WERI-Rb-1 (cell line): Measurements from ENCODE around the gene TNS1.

ENCODE experiments used
- DNase-seq: peaks from one replicate; pipeline ENCODE4 v3.0.0-alpha.2; 2020
- H3K27ac ChIP-seq: fragments of 250-450 bp; sonication (Bioruptor Pico); 2 replicates; pipeline ENCODE4 v1.5.1; 2020; ENCODE audit warnings: mild to moderate bottlenecking, moderate library complexity
- H3K27me3 ChIP-seq: fragments of 250-450 bp; sonication (Bioruptor Pico); 2 replicates; pipeline ENCODE4 v1.5.1; 2021; ENCODE audit warnings: mild to moderate bottlenecking, low read depth, moderate library complexity; ENCODE audit not compliant: insufficient read depth, severe bottlenecking
- H3K36me3 ChIP-seq: fragments of 250-450 bp; sonication (Bioruptor Pico); 2 replicates; pipeline ENCODE4 v1.5.1; 2020; ENCODE audit warnings: mild to moderate bottlenecking, moderate library complexity
- H3K4me3 ChIP-seq: 2 replicates; pipeline ENCODE4 v1.5.1; 2011; ENCODE audit warnings: low read depth, mild to moderate bottlenecking, control low read depth, low read length
- H3K9me3 ChIP-seq: fragments of 250-450 bp; sonication (Bioruptor Pico); 2 replicates; pipeline ENCODE4 v1.5.1; 2021; ENCODE audit warnings: mild to moderate bottlenecking, moderate library complexity; ENCODE audit not compliant: severe bottlenecking
- TF ChIP-seq, protein P1 (sequence below): IDR thresholded peaks from 2 replicates; pipeline ENCODE4 v1.5.1; 2011; ENCODE audit warnings: low read depth, mild to moderate bottlenecking, control low read depth, inconsistent platforms, low read length

The TNS1 gene

DNA sequence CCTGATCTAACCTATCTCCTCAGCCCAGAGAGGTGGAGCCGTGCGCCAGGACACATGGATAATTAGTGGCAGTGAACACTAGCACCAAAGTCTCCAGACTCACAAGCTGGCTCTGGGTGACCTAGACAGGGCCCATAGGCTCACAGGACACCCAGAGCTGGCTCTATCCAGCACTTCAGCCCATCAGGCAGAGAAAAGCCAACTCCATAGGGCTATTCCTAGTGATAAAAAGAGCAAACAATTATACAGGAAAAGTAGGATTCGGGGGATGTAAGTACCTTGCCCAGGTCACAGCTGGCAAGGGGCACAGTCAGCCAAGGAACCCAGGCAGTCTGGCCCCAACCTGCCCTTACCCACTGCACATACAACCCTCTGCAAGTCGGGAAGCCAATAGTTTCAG, 178.6 kb downstream of the TNS1 start:
- no peaks in the 10 kb centered on the region for H3K27me3 ChIP-seq
- no peak overlapping the region for H3K4me3 ChIP-seq
- TF ChIP-seq, protein P1, sequence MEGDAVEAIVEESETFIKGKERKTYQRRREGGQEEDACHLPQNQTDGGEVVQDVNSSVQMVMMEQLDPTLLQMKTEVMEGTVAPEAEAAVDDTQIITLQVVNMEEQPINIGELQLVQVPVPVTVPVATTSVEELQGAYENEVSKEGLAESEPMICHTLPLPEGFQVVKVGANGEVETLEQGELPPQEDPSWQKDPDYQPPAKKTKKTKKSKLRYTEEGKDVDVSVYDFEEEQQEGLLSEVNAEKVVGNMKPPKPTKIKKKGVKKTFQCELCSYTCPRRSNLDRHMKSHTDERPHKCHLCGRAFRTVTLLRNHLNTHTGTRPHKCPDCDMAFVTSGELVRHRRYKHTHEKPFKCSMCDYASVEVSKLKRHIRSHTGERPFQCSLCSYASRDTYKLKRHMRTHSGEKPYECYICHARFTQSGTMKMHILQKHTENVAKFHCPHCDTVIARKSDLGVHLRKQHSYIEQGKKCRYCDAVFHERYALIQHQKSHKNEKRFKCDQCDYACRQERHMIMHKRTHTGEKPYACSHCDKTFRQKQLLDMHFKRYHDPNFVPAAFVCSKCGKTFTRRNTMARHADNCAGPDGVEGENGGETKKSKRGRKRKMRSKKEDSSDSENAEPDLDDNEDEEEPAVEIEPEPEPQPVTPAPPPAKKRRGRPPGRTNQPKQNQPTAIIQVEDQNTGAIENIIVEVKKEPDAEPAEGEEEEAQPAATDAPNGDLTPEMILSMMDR = no peak
- H3K36me3 ChIP-seq = no peaks in the 10 kb centered on the region
- DNase-seq = no peak
- no peaks in the 10 kb centered on the region for H3K9me3 ChIP-seq
- no peak overlapping the region for H3K27ac ChIP-seq

DNA sequence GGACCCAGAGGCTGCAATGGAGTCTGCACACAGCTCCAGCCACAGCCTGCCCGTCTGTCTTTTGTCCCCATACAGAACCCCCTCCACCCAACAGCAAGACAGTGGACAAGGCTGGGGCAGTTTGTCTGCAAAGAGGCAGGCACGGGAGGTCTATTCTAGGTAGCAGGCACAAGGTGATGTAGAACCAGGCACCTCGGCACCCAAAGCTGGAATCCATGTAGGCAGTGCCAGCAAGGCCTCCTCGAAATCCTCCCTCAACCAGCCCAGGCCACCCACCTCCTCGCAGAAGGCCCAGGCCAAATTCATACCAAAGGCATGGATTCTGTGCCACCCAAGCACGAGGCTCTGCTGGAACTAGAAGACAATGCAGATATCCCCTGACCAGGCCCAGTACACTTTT, 179.2 kb downstream of the TNS1 start:
- TF ChIP-seq, protein P1 = no peak
- H3K27ac ChIP-seq = no peak overlapping the region
- H3K4me3 ChIP-seq = no peak overlapping the region
- no peaks in the 10 kb centered on the region for H3K9me3 ChIP-seq
- no peak for DNase-seq
- H3K27me3 ChIP-seq = no peaks in the 10 kb centered on the region
- no peaks in the 10 kb centered on the region for H3K36me3 ChIP-seq

- H3K27me3 ChIP-seq = no peaks in the 10 kb centered on the region
- DNase-seq = no peak
These were observed 180.2 kb downstream of the TNS1 start for GRCh38 chr2:217822296-217823252.

DNA sequence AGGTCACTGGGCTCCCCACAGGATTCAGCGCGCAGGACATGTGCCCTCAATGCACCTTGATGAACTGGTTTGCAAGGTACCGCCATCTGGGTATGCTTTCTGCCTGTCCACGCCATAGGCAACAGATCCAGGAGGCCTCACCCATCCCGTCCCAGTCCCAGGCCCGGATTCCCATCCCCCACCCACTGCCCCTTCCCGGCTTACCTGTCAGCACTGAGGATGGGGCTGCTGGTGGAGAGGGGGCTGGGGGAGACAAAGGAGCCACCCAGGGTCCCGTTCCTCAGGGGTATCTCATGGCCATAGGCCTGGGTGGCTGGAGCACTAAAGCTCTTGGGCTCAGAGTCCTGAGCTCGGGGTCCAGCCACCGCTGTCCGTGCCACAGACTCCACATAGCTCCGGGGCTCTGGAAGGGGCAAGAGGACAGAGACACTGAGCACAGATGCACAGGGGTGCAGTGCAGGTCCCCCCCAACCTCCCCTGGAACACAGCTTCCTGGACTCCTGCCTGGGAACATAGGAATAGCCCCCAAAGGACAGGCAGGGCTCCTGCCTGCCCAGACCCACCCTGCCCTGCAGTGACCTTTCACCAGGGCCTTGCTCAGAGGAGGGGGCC, 181.2 kb downstream of the TNS1 start:
- no peaks in the 10 kb centered on the region for H3K36me3 ChIP-seq
- no peak overlapping the region for H3K27ac ChIP-seq
- TF ChIP-seq, protein P1 = no peak
- no peak overlapping the region for H3K4me3 ChIP-seq
- H3K9me3 ChIP-seq = no peaks in the 10 kb centered on the region
- H3K27me3 ChIP-seq = no peaks in the 10 kb centered on the region
- no peak for DNase-seq

More at GRCh38 chr2:217822296-217823252, 180.2 kb downstream of the TNS1 start:
- no peak overlapping the region for H3K4me3 ChIP-seq
- TF ChIP-seq, protein P1 = peak; percentile 40
- no peak overlapping the region for H3K27ac ChIP-seq
- no peaks in the 10 kb centered on the region for H3K9me3 ChIP-seq
- H3K36me3 ChIP-seq = no peaks in the 10 kb centered on the region

GRCh38 chr2:217820904-217821303, 181.9 kb downstream of the TNS1 start:
- no peak overlapping the region for H3K27ac ChIP-seq
- no peaks in the 10 kb centered on the region for H3K27me3 ChIP-seq
- no peak for DNase-seq
- H3K36me3 ChIP-seq = no peaks in the 10 kb centered on the region
- H3K4me3 ChIP-seq = no peak overlapping the region
- no peaks in the 10 kb centered on the region for H3K9me3 ChIP-seq
- TF ChIP-seq, protein P1 = no peak
